ENCODE data around the gene SFMBT2.

The SFMBT2 gene

GRCh38 chr10:7385114-7385513 lies 25.7 kb downstream of the SFMBT2 start:
- Histone ChIP-seq H3K4me1 (ENCODE audit: low read depth, poor library complexity, severe bottlenecking) (peaks cover 40% of the 10 kb centered on the region), H3K27ac (no peak overlapping the region), H3K4me2 (no peak overlapping the region), H3K79me2 (ENCODE audit: insufficient read depth, low read depth) (peaks cover 97% of the 10 kb centered on the region), H3K9ac (no peak overlapping the region), H3K36me3 (ENCODE audit: insufficient read depth) (peaks cover 6% of the 10 kb centered on the region; the same call in 1 of the 2 replicates), H2AFZ (ENCODE audit: low read depth) (no peak overlapping the region), H4K20me1 (ENCODE audit: insufficient read depth) (peaks cover 33% of the 10 kb centered on the region), H3K4me3 (IDR thresholded peaks at IDR 0.05; ENCODE audit: insufficient read depth, low read depth, low read length) (no peak overlapping the region), H3K27me3 (ENCODE audit: insufficient read depth, low read depth) (no peaks in the 10 kb centered on the region)
- no peak for TF ChIP-seq CTCF (conservative IDR thresholded peaks at IDR 0.05; ENCODE audit: low read depth, low read length)

GRCh38 chr10:7383442-7383841 lies 27.4 kb downstream of the SFMBT2 start:
- no peak overlapping the region for H2AFZ ChIP-seq (ENCODE audit: low read depth)
- H3K79me2 ChIP-seq (ENCODE audit: insufficient read depth, low read depth) = peaks cover 81% of the 10 kb centered on the region
- peaks cover 17% of the 10 kb centered on the region for H4K20me1 ChIP-seq (ENCODE audit: insufficient read depth)
- TF ChIP-seq CTCF (conservative IDR thresholded peaks at IDR 0.05; ENCODE audit: low read depth, low read length) = no peak
- no peak overlapping the region for H3K9ac ChIP-seq
- no peaks in the 10 kb centered on the region for H3K27me3 ChIP-seq (ENCODE audit: insufficient read depth, low read depth)
- peaks cover 10% of the 10 kb centered on the region; the same call in 1 of the 2 replicates for H3K36me3 ChIP-seq (ENCODE audit: insufficient read depth)
- no peak overlapping the region for H3K4me3 ChIP-seq (IDR thresholded peaks at IDR 0.05; ENCODE audit: insufficient read depth, low read depth, low read length)
- H3K4me1 ChIP-seq (ENCODE audit: low read depth, poor library complexity, severe bottlenecking) = peaks cover 23% of the 10 kb centered on the region
- H3K4me2 ChIP-seq = no peak overlapping the region
- H3K27ac ChIP-seq = no peak overlapping the region

GRCh38 chr10:7380704-7381241 lies 30.1 kb downstream of the SFMBT2 start:
- peaks cover under 1% of the 10 kb centered on the region for H3K4me1 ChIP-seq (ENCODE audit: low read depth, poor library complexity, severe bottlenecking)
- H2AFZ ChIP-seq (ENCODE audit: low read depth) = no peak overlapping the region
- no peak overlapping the region for H3K9ac ChIP-seq
- peaks cover 10% of the 10 kb centered on the region; the same call in 1 of the 2 replicates for H3K36me3 ChIP-seq (ENCODE audit: insufficient read depth)
- H3K79me2 ChIP-seq (ENCODE audit: insufficient read depth, low read depth) = peaks cover 72% of the 10 kb centered on the region
- no peak overlapping the region for H3K4me3 ChIP-seq (IDR thresholded peaks at IDR 0.05; ENCODE audit: insufficient read depth, low read depth, low read length)
- no peak overlapping the region for H3K4me2 ChIP-seq
- H3K27me3 ChIP-seq (ENCODE audit: insufficient read depth, low read depth) = no peaks in the 10 kb centered on the region
- no peak for TF ChIP-seq CTCF (conservative IDR thresholded peaks at IDR 0.05; ENCODE audit: low read depth, low read length)
- no peak overlapping the region for H3K27ac ChIP-seq
- H4K20me1 ChIP-seq (ENCODE audit: insufficient read depth) = peaks cover 7% of the 10 kb centered on the region

GRCh38 chr10:7378602-7379403 lies 32.0 kb downstream of the SFMBT2 start:
- peaks cover 74% of the 10 kb centered on the region for H3K79me2 ChIP-seq (ENCODE audit: insufficient read depth, low read depth)
- no peaks in the 10 kb centered on the region for H3K27me3 ChIP-seq (ENCODE audit: insufficient read depth, low read depth)
- peaks cover 8% of the 10 kb centered on the region for H4K20me1 ChIP-seq (ENCODE audit: insufficient read depth)
- no peak overlapping the region for H3K27ac ChIP-seq
- peaks cover 13% of the 10 kb centered on the region; the same call in 1 of the 2 replicates for H3K36me3 ChIP-seq (ENCODE audit: insufficient read depth)
- H3K4me3 ChIP-seq (IDR thresholded peaks at IDR 0.05; ENCODE audit: insufficient read depth, low read depth, low read length) = no peak overlapping the region
- H3K4me2 ChIP-seq = no peak overlapping the region
- H3K4me1 ChIP-seq (ENCODE audit: low read depth, poor library complexity, severe bottlenecking) = no peaks in the 10 kb centered on the region
- H2AFZ ChIP-seq (ENCODE audit: low read depth) = no peak overlapping the region
- no peak for TF ChIP-seq CTCF (conservative IDR thresholded peaks at IDR 0.05; ENCODE audit: low read depth, low read length)
- no peak overlapping the region for H3K9ac ChIP-seq

Data from KMS-11 (cell line).